ENCODE data around the gene ACAT2.
"Not testable (repeated sequence)": the region's sequence is repeated elsewhere in the genome, so short reads cannot be mapped to it uniquely, and the experiment has no call there.

The ACAT2 gene

GRCh38 chr6:159716247-159717096, 45.4 kb upstream of the ACAT2 start:
- no peak for DNase-seq (ENCODE audit: low read depth)
- TF ChIP-seq CTCF (IDR thresholded peaks at IDR 0.05; ENCODE audit: insufficient read depth, low read depth, low read length, missing control alignments), result no peak

GRCh38 chr6:159718634-159719033, 43.2 kb upstream of the ACAT2 start:
- no peak for TF ChIP-seq CTCF (IDR thresholded peaks at IDR 0.05; ENCODE audit: insufficient read depth, low read depth, low read length, missing control alignments)
- DNase-seq (ENCODE audit: low read depth), result no peak
- no peak overlapping the region for H3K4me3 ChIP-seq (ENCODE audit: low read depth, low read length)

More at GRCh38 chr6:159716247-159717096, 45.4 kb upstream of the ACAT2 start:
- no peak overlapping the region for H3K4me3 ChIP-seq (ENCODE audit: low read depth, low read length)

- no peak for TF ChIP-seq CTCF (IDR thresholded peaks at IDR 0.05; ENCODE audit: insufficient read depth, low read depth, low read length, missing control alignments)
- DNase-seq (ENCODE audit: low read depth), result no peak
Observed at GRCh38 chr6:159719287-159719686, 42.6 kb upstream of the ACAT2 start.

GRCh38 chr6:159720708-159721107, 41.1 kb upstream of the ACAT2 start:
- no peak overlapping the region for H3K4me3 ChIP-seq (ENCODE audit: low read depth, low read length)
- peak; percentile 72 for DNase-seq (ENCODE audit: low read depth)
- TF ChIP-seq CTCF (IDR thresholded peaks at IDR 0.05; ENCODE audit: insufficient read depth, low read depth, low read length, missing control alignments), result peak; percentile 42

More at GRCh38 chr6:159719287-159719686, 42.6 kb upstream of the ACAT2 start:
- H3K4me3 ChIP-seq (ENCODE audit: low read depth, low read length), result no peak overlapping the region

- not testable (repeated sequence) for H3K4me3 ChIP-seq (ENCODE audit: low read depth, low read length); DNase-seq (ENCODE audit: low read depth)
Observed at GRCh38 chr6:159721981-159722380, 39.9 kb upstream of the ACAT2 start.

- no peak for TF ChIP-seq CTCF (IDR thresholded peaks at IDR 0.05; ENCODE audit: insufficient read depth, low read depth, low read length, missing control alignments)
Observed at GRCh38 chr6:159722655-159723054, 39.2 kb upstream of the ACAT2 start.

GRCh38 chr6:159723259-159723658, 38.6 kb upstream of the ACAT2 start:
- DNase-seq (ENCODE audit: low read depth), result no peak
- H3K4me3 ChIP-seq (ENCODE audit: low read depth, low read length), result no peak overlapping the region
- no peak for TF ChIP-seq CTCF (IDR thresholded peaks at IDR 0.05; ENCODE audit: insufficient read depth, low read depth, low read length, missing control alignments)

More at GRCh38 chr6:159722655-159723054, 39.2 kb upstream of the ACAT2 start:
- no peak for DNase-seq (ENCODE audit: low read depth)
- H3K4me3 ChIP-seq (ENCODE audit: low read depth, low read length), result no peak overlapping the region

Measured in GM12865 (cell line).